AML-193 (cell line): ENCODE measurements around the gene PLEK.
"Not testable (repeated sequence)": the region's sequence is repeated elsewhere in the genome, so short reads cannot be mapped to it uniquely, and the experiment has no call there.

Experiments used
- DNase-seq, 2 experiments: peaks; one replicate each; lab custom pipeline; 2025; lab: John Stamatoyannopoulos, UW

PLEK gene, protein sequence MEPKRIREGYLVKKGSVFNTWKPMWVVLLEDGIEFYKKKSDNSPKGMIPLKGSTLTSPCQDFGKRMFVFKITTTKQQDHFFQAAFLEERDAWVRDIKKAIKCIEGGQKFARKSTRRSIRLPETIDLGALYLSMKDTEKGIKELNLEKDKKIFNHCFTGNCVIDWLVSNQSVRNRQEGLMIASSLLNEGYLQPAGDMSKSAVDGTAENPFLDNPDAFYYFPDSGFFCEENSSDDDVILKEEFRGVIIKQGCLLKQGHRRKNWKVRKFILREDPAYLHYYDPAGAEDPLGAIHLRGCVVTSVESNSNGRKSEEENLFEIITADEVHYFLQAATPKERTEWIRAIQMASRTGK

DNA sequence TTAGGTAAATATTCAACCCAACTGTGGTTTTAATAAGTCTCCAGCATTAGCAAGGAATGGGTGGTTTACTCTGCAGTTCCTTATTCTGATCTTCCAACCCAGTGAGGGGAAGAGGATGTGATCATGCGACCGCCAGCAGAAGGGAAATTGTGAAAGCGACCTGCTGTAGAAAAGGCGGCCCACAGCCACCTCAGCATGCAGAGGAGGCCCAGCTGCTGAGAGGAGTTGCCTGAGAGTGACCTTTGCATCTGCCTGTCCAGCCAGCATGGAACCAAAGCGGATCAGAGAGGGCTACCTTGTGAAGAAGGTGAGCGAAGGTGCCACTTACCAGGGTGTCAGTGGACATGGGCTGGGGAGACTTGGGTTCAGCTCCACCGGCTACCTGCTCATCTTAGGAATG is at the start of gene PLEK:
TSS of gene PLEK (plus strand) at position 196 of the 400 bp plus-strand sequence. CDS start at position 266, 70 bp downstream.
- peak; percentile 96 to 98 for DNase-seq

DNA sequence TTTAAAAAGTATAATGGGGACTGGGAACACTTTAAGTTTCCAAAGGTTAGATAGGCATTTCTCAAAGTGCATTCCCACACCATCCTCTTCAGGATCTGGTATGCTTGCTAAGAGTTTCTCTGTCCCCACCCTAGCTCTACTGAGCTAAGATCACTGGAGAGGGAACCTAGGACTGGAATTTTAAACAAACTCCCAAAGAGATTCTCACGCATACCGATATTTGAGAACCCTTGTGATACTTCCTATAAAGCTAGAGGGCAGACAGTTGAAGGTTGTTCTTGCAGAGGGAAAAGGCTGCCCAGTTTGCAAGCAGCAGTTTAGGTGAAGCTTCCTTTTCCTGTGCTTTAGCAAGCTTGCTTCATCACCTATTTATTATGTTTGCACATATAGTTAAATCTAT is 49.0 kb upstream of the PLEK start:
- peak; percentile 37 to 57 for DNase-seq

DNA sequence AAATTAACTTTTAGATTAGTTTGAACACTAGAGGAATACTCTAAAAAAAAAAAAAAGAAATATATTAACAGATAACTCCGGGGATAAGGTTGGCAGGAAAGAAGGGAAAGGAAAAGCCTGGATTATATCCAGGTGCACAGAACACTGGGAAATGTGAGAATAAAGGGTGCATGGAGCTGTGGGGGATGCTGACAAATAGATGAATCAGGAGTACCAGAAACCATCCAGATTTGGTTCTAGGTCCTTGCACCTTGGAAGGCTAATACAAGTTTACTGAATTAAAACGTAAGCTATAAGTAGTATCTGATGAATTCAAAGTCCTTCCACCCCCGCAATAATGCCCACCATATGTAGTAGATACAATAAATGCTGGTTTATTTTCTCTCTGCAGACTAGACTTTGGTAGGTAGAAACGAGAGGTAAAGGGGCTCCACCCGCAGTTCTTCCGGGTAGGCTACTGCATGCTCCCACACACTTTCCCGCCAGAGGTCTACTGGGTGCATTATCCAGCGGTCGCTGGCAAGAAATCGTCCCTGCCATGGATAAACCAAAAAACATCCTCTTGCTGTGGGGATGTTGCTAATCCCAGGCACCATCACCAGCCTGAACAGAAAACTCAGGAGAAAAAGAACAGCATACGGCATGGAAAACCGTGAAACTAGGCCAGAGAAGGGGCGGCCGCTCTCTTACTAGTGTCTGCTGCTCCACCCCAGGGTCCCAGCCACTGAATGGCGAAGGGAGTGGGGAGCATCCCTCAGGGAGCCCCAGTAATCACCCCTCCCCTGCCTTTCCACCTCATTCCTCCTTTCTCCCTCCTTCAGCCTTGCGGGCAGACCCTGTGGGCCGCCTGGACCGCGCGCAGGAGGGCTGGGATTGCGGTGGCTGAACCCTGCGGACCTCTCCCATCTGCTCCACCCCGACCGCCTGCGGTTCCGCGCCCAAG is 46.8 kb upstream of the PLEK start:
- DNase-seq = no peak

DNA sequence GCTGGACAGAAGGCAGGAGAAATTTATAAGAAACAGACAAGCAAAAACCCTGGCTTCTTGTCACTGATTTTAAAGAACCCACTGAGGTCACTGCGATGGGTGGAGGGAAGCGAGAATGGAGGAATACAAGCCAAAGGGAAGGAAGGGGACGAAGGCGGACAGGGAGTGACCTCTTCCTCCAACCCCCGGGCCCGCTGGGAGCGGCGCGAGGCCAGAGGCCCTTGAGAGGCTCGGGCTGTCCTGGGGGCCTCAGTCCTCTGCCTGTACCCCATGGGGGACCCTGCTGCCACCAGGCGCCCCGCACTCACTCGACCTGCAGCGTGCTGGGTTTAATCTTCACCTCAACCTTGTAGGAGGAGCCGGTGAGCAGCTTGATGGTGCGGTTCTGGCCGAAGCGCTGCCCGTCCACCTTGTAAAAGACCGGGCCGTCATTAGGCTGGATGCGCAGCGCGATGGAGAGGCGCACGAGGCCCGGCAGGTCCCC is 46.1 kb upstream of the PLEK start:
- no peak for DNase-seq

DNA sequence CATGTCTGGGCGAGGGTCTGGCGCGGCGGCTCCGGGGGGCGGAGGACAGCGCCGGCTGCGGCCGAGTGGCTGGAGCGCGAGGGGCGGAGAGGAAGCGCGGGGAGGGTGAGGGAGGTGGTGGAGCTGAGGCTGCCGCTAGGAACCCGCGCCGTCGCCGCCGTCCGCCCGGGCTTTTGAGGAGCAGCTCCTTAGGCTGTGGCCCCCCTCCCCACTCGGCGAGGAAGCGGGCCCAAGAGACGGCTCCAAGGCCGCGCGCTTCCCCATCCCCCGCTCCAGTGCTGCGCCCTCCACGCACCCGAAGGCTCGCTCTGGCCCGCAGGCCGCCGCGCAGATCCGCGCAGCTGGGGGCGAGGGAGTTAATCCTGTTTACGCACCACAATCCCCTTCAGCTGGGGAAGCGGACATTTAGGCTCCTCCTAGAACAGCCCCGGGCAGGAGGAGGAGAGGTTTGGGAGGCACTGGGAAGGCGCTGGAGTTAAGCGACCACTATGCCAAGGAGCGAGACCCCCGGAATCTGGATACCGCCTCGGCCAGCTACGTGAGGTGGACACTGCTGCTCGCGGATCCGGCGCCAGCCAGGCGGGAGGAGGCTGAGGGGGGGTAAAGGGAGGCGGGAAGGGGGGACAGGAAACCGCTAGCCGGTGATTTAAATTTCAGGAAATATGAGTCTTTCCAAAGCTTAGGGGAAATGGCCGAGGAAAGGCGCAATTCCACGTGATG is 45.5 kb upstream of the PLEK start, which contains the start of gene CNRIP1:
TSS of gene CNRIP1 (minus strand) at position 552 of the 720 bp plus-strand sequence. CDS start at position 3, 549 bp downstream.
- DNase-seq = no peak

DNA sequence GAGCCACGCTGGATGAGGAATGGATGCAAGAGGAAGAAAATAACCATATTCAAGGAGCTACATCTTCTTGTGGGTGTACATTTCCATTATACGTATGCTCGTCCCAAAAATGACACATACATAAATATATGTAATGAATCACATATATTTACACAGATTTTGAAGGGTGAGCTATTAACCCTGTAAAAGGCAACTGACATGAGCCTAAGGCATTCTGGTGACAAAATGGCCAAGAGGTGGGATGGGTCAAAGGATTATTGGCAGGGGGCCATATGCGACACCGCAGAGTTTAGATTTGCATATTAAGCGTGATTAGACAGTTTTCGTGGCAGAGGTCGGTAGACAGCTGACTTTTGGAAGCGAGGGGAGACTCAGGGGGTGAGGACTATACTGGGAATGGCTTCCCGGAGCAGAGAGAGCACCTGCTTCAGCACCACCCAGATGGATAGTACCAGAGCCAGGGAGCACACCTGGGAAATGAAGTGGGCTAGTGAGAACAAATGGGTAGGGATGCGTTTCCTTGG is 44.9 kb upstream of the PLEK start:
- no peak for DNase-seq

DNA sequence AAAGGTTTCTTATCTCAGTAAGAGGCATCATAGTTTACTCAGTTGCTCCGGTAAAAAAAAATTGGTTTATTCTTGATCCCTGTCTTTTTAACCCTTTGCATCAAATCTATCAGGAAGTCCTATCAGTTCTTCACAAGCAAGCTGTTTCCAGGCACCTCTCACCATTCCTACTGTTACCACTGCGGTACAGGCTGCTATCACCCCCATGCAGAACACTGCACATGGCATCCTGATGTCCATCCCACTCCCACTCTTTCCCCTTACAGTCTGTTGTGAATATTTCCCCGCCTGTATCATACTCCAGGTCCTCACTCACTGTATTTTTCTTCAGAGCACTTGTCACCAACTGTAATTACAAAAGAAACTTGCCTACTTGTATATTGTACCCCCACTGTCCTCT is 40.0 kb upstream of the PLEK start:
- no peak for DNase-seq

DNA sequence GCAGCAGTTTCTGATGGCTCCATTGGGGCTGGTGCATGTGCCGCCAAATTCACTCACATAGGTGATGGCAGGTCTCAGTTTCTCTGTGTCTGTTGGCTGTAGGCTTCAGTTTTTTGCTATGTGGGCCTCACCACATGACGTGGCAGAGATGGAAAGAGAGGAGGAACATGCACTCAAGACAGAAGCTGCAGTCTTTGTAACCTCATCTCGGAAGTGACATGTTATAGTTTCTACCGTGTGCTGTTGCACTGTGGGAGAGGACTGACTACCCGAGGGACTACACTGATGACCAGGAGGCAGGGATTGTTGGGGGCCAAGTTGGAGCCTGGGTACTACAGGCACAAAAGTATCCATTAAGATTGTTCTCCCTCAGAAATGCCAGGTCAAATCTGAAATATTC is 36.2 kb upstream of the PLEK start:
- no peak for DNase-seq

DNA sequence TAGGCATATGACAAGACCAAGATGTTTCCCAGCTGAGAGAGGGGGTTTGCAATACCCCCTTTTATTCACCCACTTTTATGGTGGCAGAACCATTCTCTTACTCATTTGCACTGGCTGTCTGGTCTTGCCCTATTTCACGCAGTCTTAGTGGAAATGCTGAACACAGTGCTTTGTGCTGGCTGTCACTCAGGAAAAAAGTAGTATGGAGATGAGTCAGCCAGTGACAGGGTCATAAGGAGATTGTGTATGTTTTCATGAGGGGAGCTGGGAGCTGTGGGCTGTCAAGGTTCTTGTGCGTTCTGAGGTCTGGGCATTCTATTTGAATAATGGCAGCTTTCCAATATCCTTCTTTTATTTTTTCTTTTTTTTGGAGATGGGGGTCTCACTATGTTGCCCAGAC is 34.4 kb upstream of the PLEK start:
- no peak for DNase-seq

DNA sequence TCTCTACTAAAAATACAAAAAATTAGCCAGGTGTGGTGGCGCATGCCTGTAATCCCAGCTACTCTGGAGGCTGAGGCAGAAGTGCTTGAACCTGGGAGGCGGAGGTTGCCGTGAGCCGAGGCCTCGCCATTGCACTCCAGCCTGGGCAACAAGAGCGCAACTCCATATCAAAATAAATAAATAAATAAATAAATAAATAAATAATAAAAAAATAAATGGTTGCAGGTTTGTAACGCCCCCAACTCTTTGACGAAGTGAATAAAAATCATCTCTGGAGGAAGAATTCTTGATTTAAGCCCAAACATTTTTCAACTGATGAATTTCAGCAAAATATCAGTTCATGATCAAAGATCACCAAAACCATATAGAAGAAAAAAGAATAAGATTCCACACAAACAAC is 32.1 kb upstream of the PLEK start:
- DNase-seq = no peak

DNA sequence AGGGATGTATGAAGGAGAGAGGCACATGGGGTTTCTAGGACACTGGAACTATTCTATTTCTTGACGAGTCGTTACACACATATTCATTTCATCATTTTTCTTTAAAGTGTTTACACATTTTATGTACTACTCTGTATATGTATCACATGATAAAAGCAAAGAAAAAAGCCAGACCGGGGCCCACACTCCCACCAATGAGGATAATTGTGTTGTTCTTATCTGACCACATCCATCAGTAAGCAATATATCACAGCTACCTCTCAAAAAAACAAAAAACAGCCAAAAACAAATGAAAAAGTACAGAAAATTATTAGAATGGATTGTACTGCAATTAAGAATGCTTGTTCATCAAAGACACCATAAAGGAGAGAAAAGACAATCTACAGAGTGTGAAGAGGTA is 31.2 kb upstream of the PLEK start:
- DNase-seq = no peak

DNA sequence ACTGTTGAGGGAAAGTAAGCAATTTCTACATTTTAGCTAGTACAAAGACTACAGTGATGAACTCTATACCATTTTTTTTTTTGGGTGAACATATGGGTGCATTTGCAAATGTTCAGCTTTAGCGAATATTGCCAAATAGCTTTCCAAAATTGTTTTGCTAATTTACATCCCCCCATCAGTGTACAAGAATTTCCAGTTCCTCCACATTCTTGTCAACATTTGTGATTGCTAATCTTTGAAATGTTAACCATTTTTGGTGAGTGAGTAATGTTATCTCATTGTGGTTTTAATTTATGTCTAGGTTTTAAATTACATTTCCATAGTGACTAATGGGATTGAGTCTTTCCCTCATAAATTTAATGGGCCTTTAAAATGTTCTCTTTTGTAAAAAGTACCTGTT is 28.9 kb upstream of the PLEK start:
- no peak for DNase-seq

DNA sequence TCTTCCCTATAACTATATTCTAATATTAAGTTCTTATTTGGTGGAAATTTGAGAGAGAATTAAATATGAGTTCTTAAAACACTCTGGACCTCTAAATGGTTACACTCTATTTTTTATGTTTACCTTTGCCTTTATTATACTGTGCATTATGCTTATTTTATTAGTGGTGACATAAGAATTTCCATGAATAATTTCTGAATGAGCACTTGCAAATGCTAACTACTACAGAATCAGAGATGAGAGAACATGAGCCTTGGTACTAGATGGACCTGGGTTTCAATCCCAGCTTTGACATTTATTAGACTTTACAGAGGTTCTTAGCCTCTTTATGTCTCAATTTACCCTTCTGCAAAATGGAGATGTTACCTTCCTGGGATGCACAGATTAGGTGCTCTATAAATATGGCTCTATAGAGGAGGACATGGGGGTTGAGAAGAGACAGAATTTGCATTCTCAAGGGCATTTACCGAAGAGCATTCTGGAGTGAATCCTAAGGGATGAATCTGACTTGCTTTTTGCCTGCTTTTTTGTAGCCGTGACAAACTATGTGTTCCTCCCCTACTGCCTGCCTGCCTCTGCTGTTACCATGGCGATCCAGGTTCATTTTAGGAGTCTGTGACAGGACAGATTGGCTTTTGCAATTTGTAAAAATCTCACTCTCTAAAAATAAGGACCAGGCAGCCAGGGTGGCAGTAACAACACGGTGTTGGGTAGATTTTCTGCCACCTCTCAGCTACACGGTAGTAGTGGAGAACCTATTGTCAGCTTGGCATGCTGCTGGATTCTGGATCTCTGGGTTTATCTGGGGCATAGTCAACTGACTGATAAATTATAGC is 24.6 kb upstream of the PLEK start:
- no peak for DNase-seq

DNA sequence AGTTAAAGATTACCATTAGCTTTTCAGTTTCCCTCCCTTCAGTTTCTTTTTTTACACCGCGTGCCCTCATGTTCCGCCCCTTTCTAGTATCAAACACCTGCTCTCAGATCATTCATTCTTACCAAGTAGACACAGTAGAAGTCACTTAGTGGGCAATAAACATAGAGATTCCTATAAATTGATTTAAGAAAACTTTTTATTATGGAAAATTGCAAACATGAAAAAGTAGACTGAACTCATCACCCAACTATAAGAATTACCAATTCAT is 24.1 kb upstream of the PLEK start:
- DNase-seq = no peak

DNA sequence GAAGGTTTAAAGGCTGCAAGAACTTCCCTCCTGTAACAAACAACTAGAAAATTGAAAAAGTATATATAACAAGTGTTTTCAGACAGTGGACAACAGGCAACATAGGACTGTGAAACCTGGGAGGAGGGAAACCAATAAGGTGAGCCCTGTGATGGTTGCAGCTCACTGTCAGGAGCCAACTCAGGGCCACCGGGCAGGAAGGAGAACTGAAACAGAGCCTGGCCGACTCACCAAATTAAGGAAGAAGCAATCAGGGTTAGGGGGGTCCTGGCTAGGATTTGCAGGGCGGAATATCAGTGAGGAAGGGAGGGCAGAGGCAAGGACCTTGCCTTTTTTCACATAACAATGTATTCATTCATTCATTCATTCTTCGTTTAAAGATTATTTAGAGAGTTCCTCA is 23.5 kb upstream of the PLEK start:
- no peak for DNase-seq

DNA sequence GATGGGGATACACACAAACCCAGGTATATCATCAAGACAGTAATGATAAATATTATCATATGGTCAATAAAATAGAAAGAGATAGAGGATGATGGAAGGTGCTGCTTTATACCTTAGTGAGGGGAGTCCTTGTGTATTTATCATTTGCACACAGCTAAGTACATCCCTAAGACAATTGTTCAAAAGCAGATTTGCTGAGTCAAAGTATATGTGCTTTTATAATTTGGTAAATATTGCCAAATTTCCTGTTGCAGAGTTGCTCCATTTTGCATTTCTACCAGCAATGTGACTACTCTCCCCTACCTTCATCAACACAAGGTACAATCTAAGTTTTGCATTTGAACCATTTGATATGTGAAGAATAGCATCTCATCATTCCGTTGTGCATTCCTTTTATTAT is 22.6 kb upstream of the PLEK start:
- peak; percentile 36 to 59 for DNase-seq

DNA sequence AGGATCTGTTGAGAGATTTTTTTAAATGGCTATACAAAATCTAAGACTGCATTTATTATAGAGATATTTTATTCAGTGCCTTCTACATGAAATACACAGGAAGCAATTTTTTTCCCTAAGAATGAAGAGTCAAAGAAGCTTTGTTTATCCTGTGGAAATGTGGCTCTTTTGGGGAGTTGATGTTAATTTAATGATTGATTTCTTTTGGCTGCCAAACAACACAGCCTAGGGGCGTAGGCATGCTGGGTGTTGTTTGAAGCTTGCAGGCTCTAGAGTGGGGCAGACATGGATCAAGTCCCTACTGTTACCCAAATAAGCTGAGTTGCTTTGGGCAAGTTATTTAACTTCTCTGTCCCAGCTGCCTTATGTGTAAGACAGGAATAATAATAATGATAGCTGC is 21.1 kb upstream of the PLEK start:
- DNase-seq = no peak

DNA sequence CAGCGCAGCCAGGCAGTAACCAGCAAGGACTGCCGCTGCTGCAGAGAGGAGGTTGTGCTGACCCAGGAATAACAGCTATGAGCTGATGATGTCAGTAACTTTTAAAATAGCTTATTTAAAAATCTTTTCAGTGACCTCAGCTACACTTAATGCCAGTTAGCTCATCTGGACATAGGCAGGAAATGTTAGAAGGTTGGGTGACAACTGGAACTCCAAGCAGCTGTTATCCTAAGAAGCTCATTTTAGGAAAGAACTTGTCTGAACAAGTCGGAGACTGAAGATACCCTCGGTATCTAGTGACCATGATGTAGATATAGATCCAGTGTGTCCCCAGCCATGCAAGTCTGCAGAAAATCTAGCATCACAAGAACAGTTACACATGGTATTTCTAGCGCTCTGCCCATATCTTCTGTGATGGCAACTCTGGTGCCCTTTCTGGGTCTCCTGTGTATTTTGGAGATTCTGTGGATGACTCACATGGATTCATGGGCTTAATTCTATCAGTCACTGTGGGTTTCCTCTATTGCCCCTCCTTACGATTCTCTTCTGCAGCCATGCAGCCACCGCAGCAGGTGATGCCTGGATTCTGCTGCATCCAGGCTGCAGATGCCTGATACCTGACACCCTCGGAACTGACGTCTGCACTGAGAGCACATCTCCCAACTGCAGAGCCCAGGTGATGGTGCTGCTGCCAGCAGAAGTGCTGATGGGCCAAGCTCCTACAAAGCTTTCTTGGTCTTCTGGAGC is 19.8 kb upstream of the PLEK start:
- DNase-seq = no peak

DNA sequence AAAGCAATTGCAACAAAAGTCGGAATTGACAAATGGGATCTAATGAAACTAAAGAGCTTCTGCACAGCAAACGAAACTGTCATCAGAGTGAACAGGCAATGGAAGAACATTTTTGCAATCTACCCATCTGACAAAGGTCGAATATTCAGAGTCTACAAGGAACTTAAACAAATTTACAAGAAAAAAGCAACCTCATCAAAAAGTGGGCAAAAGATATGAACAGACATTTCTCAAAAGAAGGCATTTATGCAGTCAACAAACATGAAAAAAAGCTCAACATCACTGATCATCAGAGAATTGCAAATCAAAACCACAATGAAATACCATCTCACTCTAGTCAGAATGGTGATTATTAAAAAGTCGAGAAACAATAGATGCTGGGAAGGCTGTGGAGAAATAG is 16.0 kb upstream of the PLEK start:
- not testable (repeated sequence) for DNase-seq

DNA sequence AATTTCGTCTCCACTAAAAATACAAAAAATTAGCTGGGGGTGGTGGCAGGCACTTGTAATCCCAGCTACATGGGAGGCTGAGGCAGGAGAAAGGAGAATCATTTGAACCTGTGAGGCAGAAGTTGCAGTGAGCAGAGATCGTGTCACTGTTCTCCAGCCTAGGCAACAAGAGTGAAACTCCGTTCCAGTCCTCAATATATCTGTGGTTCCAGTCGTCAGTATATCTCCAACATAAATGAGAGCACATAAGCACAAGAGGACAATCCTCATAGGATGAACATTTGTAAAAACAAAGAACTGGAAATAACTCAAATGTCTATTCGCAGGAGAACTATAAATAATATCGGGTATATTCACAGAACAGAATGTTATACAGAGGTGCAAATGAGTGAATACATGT is 13.1 kb upstream of the PLEK start:
- DNase-seq = no peak
